HL-60/S4 treated with phorbol 12-myristate 13-acetate at 8.2 ng/mL for 4 days and 3 days (cell line): ENCODE measurements around the gene MRM3.
"Not testable (repeated sequence)": the region's sequence is repeated elsewhere in the genome, so short reads cannot be mapped to it uniquely, and the experiment has no call there.

Source experiments
- in situ Hi-C: fragments of 300-500 bp; cut with MboI; formaldehyde crosslinking; loops from 2 replicates; pipeline ENCODE4 v1.15.0; 2022; ENCODE audit warnings: low sequenced_read_pairs

MRM3 gene

GRCh38 chr17:781805-782731 is at the start of gene MRM3, which contains the start of gene GLOD4:
MRM3 (plus strand) TSS chr17:782353; CDS start chr17:782379, 26 bp downstream.
GLOD4 (minus strand) TSS chr17:782280; CDS start chr17:782255, 25 bp downstream.
- in situ Hi-C loops = no loop called here

- in situ Hi-C loops = no loop called here
These were observed 49.0 kb upstream of the MRM3 start for GRCh38 chr17:732902-733720.

- in situ Hi-C loops = no loop called here
These were observed 48.4 kb upstream of the MRM3 start for GRCh38 chr17:733743-734142.

- in situ Hi-C loops = no loop called here
These were observed 44.5 kb upstream of the MRM3 start for GRCh38 chr17:737561-738113.

GRCh38 chr17:740240-741017 is 41.7 kb upstream of the MRM3 start:
- in situ Hi-C loops = no loop called here

GRCh38 chr17:742147-742793 is 39.9 kb upstream of the MRM3 start:
- in situ Hi-C loops = no loop called here

GRCh38 chr17:743139-743538 is 39.0 kb upstream of the MRM3 start:
- in situ Hi-C loops = no loop called here

- in situ Hi-C loops = no loop called here
These were observed 37.2 kb upstream of the MRM3 start for GRCh38 chr17:744937-745336.

GRCh38 chr17:745406-745805 is 36.7 kb upstream of the MRM3 start:
- in situ Hi-C loops = no loop called here

- in situ Hi-C loops = no loop called here
These were observed 36.0 kb upstream of the MRM3 start for GRCh38 chr17:746181-746580.

GRCh38 chr17:746783-747629 is 35.1 kb upstream of the MRM3 start:
- in situ Hi-C loops = no loop called here

GRCh38 chr17:748604-749003 is 33.5 kb upstream of the MRM3 start:
- in situ Hi-C loops = not testable (repeated sequence)

- in situ Hi-C loops = not testable (repeated sequence)
These were observed 32.8 kb upstream of the MRM3 start for GRCh38 chr17:749359-749758.

- in situ Hi-C loops = no loop called here
These were observed 31.6 kb upstream of the MRM3 start for GRCh38 chr17:750431-751037.

GRCh38 chr17:751269-752001 is 30.7 kb upstream of the MRM3 start:
- in situ Hi-C loops = no loop called here

GRCh38 chr17:752002-752619 is 30.0 kb upstream of the MRM3 start, which contains the start of gene GEMIN4:
GEMIN4 (minus strand) TSS chr17:752264; CDS start chr17:752142, 122 bp downstream.
- in situ Hi-C loops = no loop called here

GRCh38 chr17:752620-753219 is 29.4 kb upstream of the MRM3 start:
- in situ Hi-C loops = no loop called here
